GM19324 (cell line): ENCODE results near the gene PTPRE.

ENCODE experiments used
- ATAC-seq: cut with Tn5 transposase; IDR thresholded peaks from one replicate; pipeline ENCODE4 v1.9.1; 2021; ENCODE audit warnings: mild to moderate bottlenecking, moderate library complexity; ENCODE audit not compliant: unreplicated experiment, low FRiP score

PTPRE gene

GRCh38 chr10:127906548-127907377 lies at the start of gene PTPRE:
TSS of gene PTPRE (plus strand) at chr10:127907103. CDS start at chr10:128040882, 133,779 bp downstream.
- ATAC-seq: peak; percentile 77

GRCh38 chr10:127860592-127860991 lies 46.3 kb upstream of the PTPRE start:
- no peak for ATAC-seq

GRCh38 chr10:127863231-127863825 lies 43.6 kb upstream of the PTPRE start:
- ATAC-seq: no peak

GRCh38 chr10:127866276-127867013 lies 40.5 kb upstream of the PTPRE start:
- ATAC-seq: no peak

GRCh38 chr10:127867805-127868204 lies 39.1 kb upstream of the PTPRE start:
- ATAC-seq: no peak

- ATAC-seq: no peak
Measured at GRCh38 chr10:127869329-127869728, 37.6 kb upstream of the PTPRE start.

- ATAC-seq: no peak
Measured at GRCh38 chr10:127871631-127872010, 35.3 kb upstream of the PTPRE start.

GRCh38 chr10:127872011-127872761 lies 34.7 kb upstream of the PTPRE start:
- ATAC-seq: no peak

- ATAC-seq: no peak
Measured at GRCh38 chr10:127872871-127873600, 33.9 kb upstream of the PTPRE start.

- no peak for ATAC-seq
Measured at GRCh38 chr10:127873901-127874470, 32.9 kb upstream of the PTPRE start.

GRCh38 chr10:127874671-127875448 lies 32.0 kb upstream of the PTPRE start:
- no peak for ATAC-seq

GRCh38 chr10:127875449-127875765 lies 31.5 kb upstream of the PTPRE start:
- ATAC-seq: no peak

GRCh38 chr10:127875916-127876315 lies 31.0 kb upstream of the PTPRE start:
- no peak for ATAC-seq

GRCh38 chr10:127877116-127877515 lies 29.8 kb upstream of the PTPRE start:
- ATAC-seq: no peak

GRCh38 chr10:127877699-127878098 lies 29.2 kb upstream of the PTPRE start:
- no peak for ATAC-seq

GRCh38 chr10:127878475-127879055 lies 28.3 kb upstream of the PTPRE start:
- no peak for ATAC-seq

- no peak for ATAC-seq
Measured at GRCh38 chr10:127880557-127880956, 26.3 kb upstream of the PTPRE start.

GRCh38 chr10:127881262-127881661 lies 25.6 kb upstream of the PTPRE start:
- ATAC-seq: no peak

- ATAC-seq: no peak
Measured at GRCh38 chr10:127882391-127882790, 24.5 kb upstream of the PTPRE start.
